PC-3 (cell line): ENCODE results near the gene GLYATL1B.

ENCODE experiments used
- EZH2 ChIP-seq: fragments of 300-600 bp; sonication (generic); IDR thresholded peaks from one replicate; pipeline ENCODE4 v1.6.1; 2017; ENCODE audit warnings: antibody characterized with exemption, mild to moderate bottlenecking, low read length; ENCODE audit not compliant: unreplicated experiment
- TF ChIP-seq, protein P1 (sequence below): fragments of 300-600 bp; sonication (generic); conservative IDR thresholded peaks from 2 replicates; pipeline ENCODE4 v1.5.1; 2017; ENCODE audit warnings: antibody characterized with exemption, low read depth, mild to moderate bottlenecking, low read length

DNA sequence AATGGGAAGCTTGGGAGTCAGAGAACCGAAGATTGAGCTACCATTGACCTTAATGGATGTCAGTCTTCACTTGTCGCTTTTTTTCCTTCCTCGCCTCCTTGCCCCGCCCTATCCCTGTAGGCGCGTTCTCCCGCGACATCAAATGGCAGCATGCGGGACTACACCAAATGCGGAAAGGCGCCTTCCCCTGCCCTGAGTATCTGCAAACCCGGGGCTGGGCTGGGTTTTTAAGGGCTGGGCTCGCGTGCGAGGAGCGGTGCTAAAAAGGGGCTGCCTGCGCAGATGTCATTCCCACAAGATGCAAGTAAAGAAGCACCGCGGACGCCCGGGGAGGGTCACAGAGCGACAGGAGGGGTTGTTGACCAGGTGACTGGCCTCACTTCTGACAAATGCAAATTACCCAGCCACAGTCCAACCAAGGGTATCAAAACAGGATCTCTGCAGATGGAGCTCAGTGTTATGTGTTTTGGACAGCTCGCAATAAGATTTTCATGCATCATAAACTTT lies 16.2 kb downstream of the GLYATL1B start:
- TF ChIP-seq, protein P1, sequence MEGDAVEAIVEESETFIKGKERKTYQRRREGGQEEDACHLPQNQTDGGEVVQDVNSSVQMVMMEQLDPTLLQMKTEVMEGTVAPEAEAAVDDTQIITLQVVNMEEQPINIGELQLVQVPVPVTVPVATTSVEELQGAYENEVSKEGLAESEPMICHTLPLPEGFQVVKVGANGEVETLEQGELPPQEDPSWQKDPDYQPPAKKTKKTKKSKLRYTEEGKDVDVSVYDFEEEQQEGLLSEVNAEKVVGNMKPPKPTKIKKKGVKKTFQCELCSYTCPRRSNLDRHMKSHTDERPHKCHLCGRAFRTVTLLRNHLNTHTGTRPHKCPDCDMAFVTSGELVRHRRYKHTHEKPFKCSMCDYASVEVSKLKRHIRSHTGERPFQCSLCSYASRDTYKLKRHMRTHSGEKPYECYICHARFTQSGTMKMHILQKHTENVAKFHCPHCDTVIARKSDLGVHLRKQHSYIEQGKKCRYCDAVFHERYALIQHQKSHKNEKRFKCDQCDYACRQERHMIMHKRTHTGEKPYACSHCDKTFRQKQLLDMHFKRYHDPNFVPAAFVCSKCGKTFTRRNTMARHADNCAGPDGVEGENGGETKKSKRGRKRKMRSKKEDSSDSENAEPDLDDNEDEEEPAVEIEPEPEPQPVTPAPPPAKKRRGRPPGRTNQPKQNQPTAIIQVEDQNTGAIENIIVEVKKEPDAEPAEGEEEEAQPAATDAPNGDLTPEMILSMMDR = peak; percentile 44
- no peak for TF ChIP-seq EZH2
